ENCODE measurements around the gene PAK4. TPM values are rescaled to one million over a fixed set of nuclear protein-coding genes. Genes with fewer than 3 reads are reported as not detected.
"Not testable (repeated sequence)": the region's sequence is repeated elsewhere in the genome, so short reads cannot be mapped to it uniquely, and the experiment has no call there.

Gene PAK4
- total RNA-seq, 1 experiment from 2014 or later, result 69.8 TPM

GRCh38 chr19:39090881-39091280, 34.7 kb upstream of the PAK4 start:
- ATAC-seq (no peak), DNase-seq (ENCODE audit: low spot score) (no peak)
- TF ChIP-seq RORB (CRISPR knock-in tag; IDR thresholded peaks at IDR 0.05) (no peak), EMX1 (CRISPR knock-in tag; IDR thresholded peaks at IDR 0.05) (no peak), ATF6 (CRISPR knock-in tag; IDR thresholded peaks at IDR 0.05) (no peak), ATF1 (CRISPR knock-in tag; IDR thresholded peaks at IDR 0.05) (no peak), ETV6 (CRISPR knock-in tag; IDR thresholded peaks at IDR 0.05) (no peak), MYBL2 (CRISPR knock-in tag; IDR thresholded peaks at IDR 0.05) (no peak), ZBTB21 (CRISPR knock-in tag; IDR thresholded peaks at IDR 0.05; ENCODE audit: borderline replicate concordance) (no peak), ATF2 (CRISPR knock-in tag; IDR thresholded peaks at IDR 0.05; ENCODE audit: borderline replicate concordance, low read depth) (no peak), ARID4B (CRISPR knock-in tag; IDR thresholded peaks at IDR 0.05; ENCODE audit: borderline replicate concordance) (no peak), ZNF317 (CRISPR knock-in tag; IDR thresholded peaks at IDR 0.05; ENCODE audit: borderline replicate concordance, low read depth) (no peak), FOXP1 (CRISPR knock-in tag; IDR thresholded peaks at IDR 0.05; ENCODE audit: borderline replicate concordance) (no peak), SOX15 (CRISPR knock-in tag; IDR thresholded peaks at IDR 0.05) (no peak)
- TF ChIP-seq, protein P1, sequence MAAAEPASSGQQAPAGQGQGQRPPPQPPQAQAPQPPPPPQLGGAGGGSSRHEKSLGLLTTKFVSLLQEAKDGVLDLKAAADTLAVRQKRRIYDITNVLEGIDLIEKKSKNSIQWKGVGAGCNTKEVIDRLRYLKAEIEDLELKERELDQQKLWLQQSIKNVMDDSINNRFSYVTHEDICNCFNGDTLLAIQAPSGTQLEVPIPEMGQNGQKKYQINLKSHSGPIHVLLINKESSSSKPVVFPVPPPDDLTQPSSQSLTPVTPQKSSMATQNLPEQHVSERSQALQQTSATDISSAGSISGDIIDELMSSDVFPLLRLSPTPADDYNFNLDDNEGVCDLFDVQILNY (CRISPR knock-in tag; IDR thresholded peaks at IDR 0.05), result no peak
- Mint-ChIP-seq H3K9me3 (peaks cover 11% of the 10 kb centered on the region), H3K27ac (no peak overlapping the region), H3K4me1 (no peaks in the 10 kb centered on the region), H3K36me3 (no peaks in the 10 kb centered on the region), H3K4me3 (no peak overlapping the region), H3K27me3 (ENCODE audit: low read depth) (peaks cover 37% of the 10 kb centered on the region)
- CTCF ChIA-PET, result no interaction called here
- POLR2A ChIA-PET, result interaction anchor here (0.6 kb wide), 1 partner anchor 8 kb away, joined by 4 read pairs; no protein-coding TSS in a partner anchor

- Mint-ChIP-seq H3K9me3 (peaks cover 18% of the 10 kb centered on the region), H3K27me3 (ENCODE audit: low read depth) (peaks cover 58% of the 10 kb centered on the region)
- H3K36me3 Mint-ChIP-seq; CTCF ChIA-PET; DNase-seq (ENCODE audit: low spot score); H3K27ac Mint-ChIP-seq; H3K4me1 Mint-ChIP-seq; POLR2A ChIA-PET; H3K4me3 Mint-ChIP-seq; ATAC-seq: not testable (repeated sequence)
Measured at GRCh38 chr19:39095799-39096540, 29.6 kb upstream of the PAK4 start.
